ENCODE results near the gene RAB7B.
"Not testable (repeated sequence)": the region's sequence is repeated elsewhere in the genome, so short reads cannot be mapped to it uniquely, and the experiment has no call there.

Gene RAB7B

DNA sequence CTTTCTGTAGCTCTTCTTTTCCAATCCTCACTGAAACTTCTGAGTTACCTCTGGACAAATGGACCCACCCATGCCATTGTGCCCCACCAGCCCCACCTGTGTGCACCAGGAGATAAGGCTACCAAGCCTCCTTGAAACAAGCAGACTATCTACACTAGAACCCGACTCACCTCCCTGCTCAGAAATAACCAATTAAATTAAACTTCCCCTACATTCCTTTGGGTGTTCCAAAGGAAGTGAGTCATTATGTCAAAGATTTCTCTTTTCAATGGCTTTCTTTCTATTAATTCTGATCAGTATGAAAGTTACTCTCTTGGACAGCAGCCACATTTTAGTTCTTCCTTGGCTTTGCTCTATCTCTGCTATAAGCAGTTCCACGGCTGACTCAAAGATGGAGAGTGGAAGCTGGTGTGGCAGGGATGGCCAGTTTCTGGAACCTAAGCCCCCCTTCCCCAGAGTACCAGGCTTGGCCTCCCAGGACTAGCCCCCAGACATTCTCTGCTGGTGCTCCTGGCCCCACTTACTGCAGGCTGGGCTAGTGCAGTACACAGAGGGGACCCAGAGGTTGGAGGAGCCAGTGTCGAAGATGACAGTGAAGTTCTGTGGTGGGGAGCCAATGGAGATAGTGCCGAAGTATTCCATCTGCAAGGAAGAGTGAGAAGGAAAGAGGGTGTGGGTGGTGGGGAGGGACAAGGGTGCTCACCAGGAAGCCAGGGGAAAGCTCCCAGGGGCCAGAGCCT, 18.6 kb upstream of the RAB7B start:
- DNase-seq = no peak

DNA sequence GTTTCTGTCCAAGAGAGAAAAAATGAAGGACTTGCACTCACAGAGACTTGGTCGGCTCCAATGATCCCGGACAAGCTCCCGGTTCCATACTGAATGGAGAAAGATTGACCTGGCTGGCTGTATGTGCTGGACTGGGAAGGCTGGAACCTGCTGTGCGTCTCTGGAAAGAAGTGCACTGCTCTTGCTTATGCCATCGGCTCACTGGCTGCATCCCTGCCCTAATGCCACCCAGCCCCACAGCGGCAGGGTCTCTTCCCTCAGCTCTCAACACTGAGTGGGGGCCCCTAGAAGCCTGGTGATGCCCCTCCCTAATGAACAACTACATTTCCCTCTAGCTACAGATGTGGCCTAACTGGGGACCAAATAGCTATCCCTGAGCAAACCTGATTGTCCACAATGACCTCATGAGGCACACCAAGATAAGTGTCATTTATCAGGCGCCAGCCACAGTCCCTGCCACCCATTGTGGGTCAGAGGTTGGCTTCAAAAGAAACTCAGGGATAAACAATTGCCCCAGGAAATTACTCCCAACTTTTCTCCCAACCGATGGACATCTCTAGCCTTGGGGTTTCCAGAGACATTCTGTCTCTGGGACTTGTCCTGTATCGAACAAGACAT, 17.9 kb upstream of the RAB7B start:
- no peak for DNase-seq

DNA sequence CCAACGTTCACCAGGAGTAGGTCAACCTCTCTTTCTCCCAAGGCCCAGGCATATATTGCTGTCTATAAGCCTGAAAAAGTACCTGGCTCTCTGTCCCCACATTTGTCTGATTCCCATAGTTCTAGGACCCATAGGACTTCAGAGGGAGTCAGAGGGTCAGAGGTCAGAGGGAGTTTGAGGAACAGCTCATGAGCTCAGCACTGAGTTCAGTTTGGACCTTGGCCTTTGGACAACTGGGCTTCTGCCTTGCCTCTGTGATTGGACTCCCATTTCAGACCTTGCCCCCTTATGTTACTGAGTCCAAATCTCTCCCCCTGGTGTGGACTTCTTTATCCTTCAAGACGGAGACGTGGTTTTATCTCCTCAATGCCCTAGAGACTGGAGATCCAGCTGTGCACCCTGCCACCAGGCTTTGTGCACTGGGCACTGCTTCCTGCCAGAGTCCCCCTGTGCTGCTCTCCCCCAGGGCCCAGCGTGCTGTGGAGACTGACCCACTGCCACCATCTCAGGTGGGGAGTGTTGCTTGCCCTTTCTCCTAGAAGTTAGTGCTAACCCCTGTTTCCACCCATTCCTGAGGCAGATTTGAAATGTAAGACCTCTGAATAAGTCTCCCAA, 17.3 kb upstream of the RAB7B start:
- no peak for DNase-seq

DNA sequence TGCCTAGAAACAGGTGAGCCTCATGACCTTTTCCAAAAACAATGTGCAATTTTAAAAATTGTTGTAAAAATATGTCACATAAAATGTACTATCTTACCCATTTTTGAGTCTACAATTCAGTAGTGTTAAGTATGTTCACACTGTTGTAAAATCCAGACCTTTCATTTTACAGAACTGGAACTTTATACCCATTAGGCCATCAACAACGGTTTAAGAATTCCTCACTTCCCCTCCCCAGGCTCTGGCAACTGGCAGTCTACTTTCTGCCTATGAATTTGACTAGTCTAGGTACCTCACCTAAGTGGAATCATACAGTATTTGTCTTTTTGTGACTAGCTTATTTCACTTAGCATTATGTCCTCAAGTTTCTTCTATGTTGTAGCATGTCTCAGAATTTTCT, 11.9 kb upstream of the RAB7B start:
- DNase-seq = peak; percentile 36

DNA sequence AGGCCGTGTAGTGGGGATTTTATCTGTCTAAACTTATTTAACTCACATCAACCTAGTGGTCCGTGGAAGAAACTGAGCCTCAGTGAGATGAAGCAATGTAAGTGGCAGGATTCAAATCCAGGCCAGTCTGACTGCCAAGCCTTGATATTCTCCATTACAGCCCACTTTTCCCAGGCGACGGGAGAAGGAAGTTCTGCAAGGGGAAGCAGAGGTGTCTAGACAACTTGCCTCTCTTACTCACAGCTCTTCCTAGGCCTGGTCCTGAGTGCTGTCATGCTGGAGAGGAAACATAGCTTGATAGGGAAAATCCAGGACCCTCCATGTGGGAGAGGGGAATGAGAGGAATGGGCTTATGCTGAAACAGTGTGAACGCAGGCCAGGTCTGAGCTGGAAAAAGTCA, 11.4 kb upstream of the RAB7B start:
- no peak for DNase-seq

DNA sequence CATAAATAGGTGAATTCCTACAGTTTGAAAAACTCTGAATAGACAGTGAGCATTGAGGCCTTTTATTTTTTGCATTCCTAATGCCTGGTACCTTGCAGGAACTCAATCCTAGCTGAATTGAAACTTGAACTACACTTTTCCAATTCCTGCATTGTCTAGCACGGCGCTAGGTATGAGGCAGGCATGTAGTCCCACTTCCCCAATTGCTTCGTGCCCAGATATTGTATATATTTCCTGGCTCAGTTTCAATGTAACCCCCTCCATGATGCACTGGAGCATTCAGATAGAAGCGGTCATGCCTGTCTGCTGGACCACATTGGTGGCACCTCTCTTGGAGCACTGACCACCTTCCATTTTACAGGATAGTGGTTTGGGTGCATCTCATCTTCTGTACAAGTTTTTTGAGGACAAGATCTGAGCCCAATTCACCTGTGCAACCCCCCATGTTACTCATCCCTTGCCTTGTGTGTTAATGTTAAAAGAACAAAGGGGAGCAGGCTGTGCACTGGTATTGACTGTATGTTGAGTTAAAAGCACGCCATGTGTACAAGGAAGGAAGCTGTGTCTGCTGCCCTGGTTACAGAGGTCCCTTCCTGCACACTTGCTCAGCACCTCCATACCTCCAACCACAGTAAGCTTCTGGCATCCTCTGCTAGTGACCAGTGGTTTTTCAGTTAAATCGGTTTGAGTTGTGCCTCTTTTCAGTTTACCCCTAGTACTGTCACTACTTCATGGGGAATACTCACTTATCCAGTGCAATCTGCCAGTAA, 10.0 kb upstream of the RAB7B start:
- peak; percentile 34 for DNase-seq

DNA sequence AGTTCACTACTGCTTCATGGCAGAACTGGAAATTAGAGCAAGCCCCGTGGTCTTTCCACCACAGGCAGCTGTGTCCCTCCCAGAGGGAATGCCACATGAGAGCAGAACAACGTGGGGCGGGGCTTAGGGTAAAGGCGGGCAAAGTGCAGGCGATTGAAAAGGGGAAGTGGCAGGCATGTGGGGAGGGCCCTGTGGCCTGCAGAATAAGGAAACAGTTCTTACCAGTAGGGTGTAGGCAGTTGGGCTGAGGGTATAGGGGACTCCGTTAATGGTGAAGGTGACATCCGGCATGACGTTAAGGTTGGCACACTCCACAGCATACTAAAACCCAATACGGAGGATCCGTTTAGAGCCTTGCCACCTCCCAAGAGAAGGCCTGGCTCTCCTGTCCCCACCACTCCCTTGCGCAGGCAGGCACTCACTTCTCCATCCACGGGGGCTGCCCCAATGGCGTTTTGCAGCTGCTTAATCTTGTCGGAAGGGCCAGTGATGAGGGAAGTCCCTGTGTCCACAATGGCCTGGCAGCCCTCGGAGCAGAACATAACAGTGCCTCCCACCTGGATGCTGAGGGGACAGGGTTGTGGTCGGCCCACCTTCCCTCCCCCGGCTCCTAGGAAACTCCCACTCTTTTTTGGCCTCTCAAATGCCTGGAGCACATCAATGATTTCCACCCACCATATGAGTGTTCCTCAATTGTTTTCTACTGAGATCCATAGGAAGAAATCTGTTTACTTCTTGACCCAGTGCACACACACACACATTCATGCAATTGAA, 9.1 kb upstream of the RAB7B start:
- peak; percentile 99 for DNase-seq

DNA sequence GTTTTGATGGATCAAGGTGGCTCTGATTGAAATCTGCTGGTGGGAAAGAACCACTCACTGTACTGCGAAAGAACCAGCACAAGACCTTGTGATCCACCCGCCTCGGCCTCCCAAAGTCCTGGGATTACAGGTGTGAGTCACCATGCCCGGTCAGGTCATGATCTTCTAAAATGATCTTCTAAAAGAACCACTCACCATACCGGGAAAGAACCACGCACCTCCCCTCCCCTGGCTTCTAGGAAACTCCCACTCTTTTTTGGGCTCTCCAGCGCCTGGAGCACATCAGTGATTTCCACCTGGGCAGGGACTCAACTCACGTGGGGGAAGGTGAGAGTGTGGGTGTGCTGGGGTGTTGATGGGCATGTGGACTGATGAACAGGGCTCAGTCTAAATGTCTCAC, 7.9 kb upstream of the RAB7B start:
- no peak for DNase-seq

DNA sequence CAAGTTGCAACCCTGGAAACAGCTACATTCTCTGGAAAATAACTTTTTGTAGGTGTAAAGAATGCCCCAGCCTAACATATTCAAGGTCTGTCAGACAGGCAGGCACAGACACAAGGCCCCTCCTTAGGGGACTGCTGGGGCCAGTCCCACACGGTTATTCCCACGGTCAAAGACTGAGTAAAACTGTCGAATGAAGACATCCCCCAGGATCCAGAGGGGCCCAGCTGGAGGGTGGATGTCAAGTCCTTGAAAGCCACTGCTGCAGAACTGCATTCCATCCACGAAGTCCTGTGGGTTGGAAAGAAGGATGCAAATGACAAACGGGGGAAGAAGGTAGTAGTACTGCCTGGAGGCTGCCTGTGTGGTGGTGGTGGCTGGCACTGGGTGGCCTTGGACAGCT, 6.9 kb upstream of the RAB7B start:
- no peak for DNase-seq

DNA sequence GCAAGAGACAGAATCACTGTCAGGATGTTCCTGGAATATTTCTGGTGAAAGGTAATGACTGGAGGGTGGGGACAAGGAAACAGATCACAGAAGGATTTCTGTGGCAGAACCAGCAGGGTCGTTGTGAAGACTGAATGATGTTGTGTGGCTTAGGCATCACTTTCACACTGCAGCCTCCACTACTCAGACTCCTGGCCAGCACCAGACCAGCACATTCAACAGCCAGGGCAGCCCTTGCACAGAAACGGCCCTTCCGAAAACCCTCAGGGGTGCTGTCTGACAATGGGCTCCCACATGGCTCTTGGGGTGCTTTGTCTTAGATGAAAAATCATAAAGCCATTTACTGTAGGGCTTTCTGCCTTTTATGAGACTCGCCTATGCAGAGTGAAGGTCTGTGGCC, 3.8 kb upstream of the RAB7B start:
- DNase-seq = no peak

DNA sequence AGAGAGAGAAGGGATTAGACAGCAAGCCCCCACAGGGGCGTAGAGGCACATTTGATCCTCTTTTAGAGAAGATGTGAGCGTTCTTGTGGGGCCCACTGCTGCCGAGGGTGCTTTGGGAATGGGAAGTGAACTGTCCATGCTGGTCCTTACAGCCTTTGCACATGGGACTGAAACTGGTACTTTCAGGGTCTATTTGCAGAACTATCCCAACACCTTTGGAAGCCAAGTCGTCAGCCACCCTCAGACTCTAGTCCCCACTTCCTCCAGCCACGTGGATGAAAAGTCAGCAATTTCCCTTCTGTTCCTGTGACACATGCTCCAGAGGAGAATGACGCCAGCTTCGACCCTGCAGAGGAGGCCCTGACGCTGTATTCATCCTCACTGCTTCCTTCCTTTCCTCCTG, 2.6 kb upstream of the RAB7B start:
- peak; percentile 63 for DNase-seq

DNA sequence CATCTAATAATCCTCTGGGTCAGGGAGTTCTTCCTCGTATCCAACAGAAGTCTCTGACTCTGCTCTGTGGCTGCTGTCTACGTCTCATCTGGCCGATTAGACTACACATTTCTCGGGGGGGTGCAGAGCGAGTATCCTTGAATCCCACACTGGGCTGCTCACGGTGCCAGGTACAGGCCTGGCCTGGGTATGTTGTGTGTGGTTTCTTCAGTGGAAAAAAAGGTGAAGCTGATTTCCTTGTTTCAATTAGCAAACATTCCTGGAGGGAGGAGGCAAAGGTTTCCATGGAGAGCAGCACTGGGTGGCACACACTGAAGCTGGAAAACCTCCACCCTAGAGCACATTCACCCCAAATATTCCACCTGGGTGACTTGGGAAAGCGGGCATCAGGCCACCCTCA, 2.0 kb upstream of the RAB7B start:
- DNase-seq = no peak

DNA sequence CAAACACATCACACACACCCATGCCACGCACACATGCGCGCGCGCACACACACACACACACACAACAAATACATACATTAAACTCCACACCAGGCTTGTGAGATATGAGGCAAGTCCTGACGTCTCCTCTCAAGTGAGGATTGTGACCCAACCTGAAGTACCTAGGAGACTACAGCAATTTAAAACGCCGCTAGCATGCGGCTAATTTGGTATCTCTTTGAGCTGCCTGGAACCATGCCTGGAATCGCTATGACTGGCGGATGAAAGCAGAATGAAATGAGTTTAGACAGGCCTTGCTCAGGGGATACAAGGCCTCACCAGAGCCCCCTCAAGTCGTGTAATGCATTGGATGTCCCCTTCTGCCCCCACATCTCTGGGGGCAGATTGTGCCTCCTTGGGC, 1.6 kb upstream of the RAB7B start:
- peak; percentile 7 for DNase-seq

DNA sequence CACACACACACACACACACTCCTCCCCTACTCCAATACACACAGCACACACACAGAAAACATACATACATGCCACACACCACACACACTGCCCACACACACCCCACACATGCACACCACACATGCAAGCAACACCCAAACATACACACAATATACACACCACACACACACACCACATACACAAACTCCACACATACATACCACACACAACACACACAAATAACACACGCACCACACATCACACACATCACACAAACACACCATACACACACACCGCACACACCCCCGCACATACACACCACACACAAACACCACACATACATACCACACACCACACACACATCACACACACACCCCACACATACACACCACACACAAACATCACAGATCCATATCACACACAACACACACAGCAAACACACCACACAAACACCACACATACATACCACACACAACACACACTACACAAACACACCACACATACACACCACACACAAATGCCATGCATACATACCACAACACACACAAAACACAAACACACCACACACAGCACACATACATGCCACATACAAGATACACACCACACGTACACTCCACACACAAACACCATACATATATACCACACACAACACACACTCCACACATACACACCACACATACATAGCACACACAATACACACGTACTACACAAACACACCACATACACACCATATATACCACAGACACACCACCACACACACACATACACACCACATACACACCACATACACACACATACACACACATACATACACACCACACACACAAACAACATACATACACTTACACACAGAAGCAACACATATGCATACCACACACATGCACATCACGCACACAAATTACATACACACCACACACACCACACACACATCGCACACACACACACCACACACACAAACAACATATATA, 932 bp upstream of the RAB7B start:
- DNase-seq = no peak

DNA sequence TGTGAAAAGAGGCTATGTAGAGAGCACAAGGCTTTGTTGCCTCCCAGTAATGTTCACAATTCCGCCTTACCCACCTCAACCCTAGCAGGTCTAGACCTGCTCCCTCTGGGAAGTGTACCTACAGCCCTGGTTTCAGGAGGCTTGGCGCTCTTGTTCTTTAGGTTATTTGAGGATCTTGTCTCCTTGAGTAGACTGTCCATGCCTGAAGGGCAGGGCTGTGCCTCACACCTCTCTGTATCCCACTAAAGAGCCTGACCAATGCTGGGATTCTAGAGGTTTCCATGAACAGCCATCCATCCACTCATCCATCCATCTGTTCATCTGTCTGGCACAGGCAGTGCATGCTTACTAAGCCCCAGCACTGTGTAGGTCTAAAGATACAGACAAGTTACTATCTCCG, 1.0 kb downstream of the RAB7B start:
- no peak for DNase-seq

DNA sequence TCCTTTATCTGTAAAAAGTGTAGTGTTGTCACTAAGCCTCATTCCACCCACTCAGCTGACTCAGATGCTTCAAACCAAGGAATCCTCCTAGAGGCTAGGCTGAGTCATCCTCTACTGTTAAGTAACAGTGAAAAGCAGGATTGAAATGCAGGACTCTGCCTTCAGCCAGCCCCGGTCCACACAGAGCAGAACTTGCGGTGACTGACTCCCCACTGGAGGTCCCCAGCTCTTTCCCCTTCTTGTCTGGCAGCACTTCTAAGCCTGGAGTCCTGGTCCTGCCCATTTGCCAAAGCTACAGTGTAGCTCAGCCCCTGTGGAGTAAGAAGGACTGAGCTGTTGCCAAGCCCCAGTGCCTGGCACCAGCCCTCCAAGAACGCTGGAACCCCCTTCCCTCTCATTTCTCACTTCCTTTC, 1.7 kb downstream of the RAB7B start:
- peak; percentile 92 for DNase-seq

DNA sequence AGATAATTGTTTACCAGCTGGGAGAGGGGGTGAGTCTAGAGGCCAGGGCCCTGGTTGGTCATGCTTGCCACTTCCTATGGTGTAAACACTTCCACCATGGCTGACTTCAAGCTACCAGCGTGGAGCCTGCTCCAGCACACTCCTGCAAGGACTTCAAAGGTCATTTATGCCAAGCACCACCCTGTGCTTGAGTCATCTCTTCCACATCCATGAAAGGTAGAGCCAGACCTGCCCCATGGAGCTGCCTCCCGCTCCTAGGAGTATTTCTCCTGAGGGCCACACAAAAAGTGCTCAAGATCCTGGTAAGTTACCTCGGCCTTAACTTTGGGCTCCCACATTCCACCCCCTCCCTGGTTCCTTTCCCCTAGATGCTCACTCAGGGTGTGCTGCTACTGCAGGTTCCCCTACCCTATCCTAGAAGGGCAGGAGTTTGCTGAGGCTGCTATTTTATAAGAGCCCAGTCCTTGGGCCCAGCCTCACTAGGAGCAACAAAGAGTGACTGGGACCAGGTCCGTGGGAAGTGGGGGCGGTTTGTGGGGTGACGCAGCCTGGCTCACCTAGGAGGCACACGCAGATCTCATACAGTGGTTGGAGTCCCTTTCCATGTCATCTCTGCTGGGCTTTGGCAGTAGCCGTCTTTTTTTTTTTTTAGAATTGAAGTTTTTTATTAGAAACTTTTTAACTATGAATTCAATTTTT, 2.4 kb downstream of the RAB7B start:
- no peak for DNase-seq

DNA sequence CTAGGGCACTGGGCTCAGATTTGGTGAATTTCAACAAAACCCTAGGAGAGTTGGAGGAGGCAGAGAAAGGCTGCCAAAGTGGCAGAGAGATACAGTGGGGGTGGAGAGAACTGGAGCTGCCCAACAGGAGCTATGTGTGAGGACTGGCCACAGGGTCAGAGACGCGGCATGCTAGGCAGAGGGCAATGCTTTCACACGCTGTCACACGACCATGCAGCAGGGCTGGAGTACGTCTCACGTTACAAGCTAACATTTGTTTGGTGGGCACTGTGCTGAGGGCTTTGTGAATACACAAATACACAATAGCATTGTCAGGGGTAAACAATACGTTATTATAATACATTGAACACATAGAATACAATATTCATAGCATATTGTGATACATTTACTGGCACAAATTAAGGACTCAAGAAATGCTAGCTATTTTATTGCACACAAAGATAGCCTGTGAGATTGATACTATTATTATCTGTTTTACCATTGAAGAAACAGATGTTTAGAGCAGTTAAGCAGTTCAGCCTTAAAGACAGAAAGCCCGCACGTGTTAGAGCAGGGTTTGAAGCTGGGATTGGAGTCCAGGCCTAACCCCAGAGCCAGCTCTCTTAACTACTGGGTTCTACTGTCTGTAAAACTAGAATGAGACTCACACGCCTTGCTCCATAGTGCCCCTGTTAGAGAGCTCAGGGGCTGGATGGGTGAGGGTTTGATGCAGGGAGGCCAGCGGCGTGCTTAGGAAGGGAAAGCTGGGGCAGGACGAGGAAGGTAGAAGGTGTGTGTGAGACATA, 4.5 kb downstream of the RAB7B start:
- no peak for DNase-seq

DNA sequence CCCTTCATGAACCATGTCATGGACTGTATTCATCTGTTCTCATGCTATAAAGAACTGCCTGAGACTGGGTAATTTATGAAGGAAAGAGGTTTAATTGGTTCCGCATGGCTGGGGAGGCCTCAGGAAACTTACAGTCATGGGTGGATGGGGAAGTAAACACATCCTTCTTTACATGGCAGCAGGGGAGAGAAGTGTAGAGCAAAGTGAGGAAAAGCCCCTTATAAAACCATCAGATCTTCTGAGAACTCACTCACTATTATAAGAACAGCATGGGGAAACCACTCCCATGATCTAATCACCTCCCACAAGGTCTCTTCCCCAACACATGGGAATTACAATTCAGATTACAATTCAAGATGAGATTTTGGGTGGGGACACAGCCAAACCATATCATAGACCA, 6.6 kb downstream of the RAB7B start:
- not testable (repeated sequence) for DNase-seq

DNA sequence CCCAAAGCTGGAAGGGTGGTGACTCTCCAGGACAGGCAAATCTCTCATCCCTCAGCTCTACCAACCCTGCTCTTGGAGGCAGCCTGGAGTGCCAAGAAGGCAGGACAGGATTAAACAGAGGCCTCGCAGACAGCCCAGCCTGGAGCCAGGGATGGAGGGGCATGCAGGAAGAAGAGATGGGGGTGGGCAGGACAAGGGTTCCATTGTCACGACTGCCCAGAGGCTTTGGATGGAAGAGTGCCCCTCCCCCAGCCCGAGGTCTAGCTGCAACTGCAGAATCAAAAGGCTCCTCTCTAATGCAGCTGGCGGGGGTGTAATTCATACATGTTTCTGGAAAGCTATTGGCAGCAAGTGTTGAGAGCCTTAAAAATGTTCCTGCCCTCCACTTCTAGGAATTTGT, 8.8 kb downstream of the RAB7B start:
- DNase-seq = no peak

Data from MV-4-11 (cell line).